A549 treated with RU486 at 1 μM for 4 hours (cell line): ENCODE measurements around the gene IZUMO3. TPM values are rescaled to one million over a fixed set of nuclear protein-coding genes. Genes with fewer than 3 reads are reported as not detected.

Source experiments
- total RNA-seq: library from RNA; stranded (reverse); fragments of 200-300 nt; extraction: Qiagen RNA extraction; gene quantifications from 5 replicates; pipeline ENCODE4 v1.2.3, GENCODE V29; 2022; ENCODE audit warnings: low read depth

Gene IZUMO3, protein sequence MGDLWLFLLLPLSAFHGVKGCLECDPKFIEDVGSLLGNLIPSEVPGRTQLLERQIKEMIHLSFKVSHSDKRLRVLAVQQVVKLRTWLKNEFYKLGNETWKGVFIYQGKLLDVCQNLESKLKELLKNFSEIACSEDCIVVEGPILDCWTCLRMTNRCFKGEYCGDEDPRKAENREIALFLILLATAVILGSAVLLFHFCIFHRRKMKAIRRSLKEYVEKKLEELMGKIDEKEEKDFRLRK
- not detected in 5 replicates for total RNA-seq

GRCh38 chr9:24545847-24546522 lies at the start of gene IZUMO3:
TSS of gene IZUMO3 (minus strand) at chr9:24545897. CDS start at chr9:24545649, 248 bp downstream.

